HuH-7.5 (cell line): ENCODE measurements around the gene ZSWIM5.
"Not testable (repeated sequence)": the region's sequence is repeated elsewhere in the genome, so short reads cannot be mapped to it uniquely, and the experiment has no call there.

ENCODE experiments used
- DNase-seq: peaks from one replicate; pipeline ENCODE4 v3.0.0; 2011; ENCODE audit warnings: low spot score

ZSWIM5 gene

GRCh38 chr1:45084562-45084961 is 121.8 kb downstream of the ZSWIM5 start:
- no peak for DNase-seq

GRCh38 chr1:45079533-45079932 is 126.9 kb downstream of the ZSWIM5 start:
- DNase-seq: no peak

GRCh38 chr1:45076959-45077358 is 129.4 kb downstream of the ZSWIM5 start:
- not testable (repeated sequence) for DNase-seq

GRCh38 chr1:45071567-45071966 is 134.8 kb downstream of the ZSWIM5 start:
- no peak for DNase-seq

- no peak for DNase-seq
Observed at GRCh38 chr1:45067806-45068205, 138.6 kb downstream of the ZSWIM5 start.

- DNase-seq: no peak
Observed at GRCh38 chr1:45065083-45065482, 141.3 kb downstream of the ZSWIM5 start.

- DNase-seq: not testable (repeated sequence)
Observed at GRCh38 chr1:45062463-45062862, 143.9 kb downstream of the ZSWIM5 start.

- DNase-seq: no peak
Observed at GRCh38 chr1:45059829-45060228, 146.6 kb downstream of the ZSWIM5 start.

- no peak for DNase-seq
Observed at GRCh38 chr1:45057542-45057941, 148.9 kb downstream of the ZSWIM5 start.

GRCh38 chr1:45051005-45051772 is 155.2 kb downstream of the ZSWIM5 start:
- DNase-seq: no peak

GRCh38 chr1:45047032-45047431 is 159.4 kb downstream of the ZSWIM5 start:
- no peak for DNase-seq

- no peak for DNase-seq
Observed at GRCh38 chr1:45044916-45045315, 161.5 kb downstream of the ZSWIM5 start.

- no peak for DNase-seq
Observed at GRCh38 chr1:45043094-45043493, 163.3 kb downstream of the ZSWIM5 start.

GRCh38 chr1:45040297-45040696 is 166.1 kb downstream of the ZSWIM5 start:
- DNase-seq: no peak

GRCh38 chr1:45038661-45039364 is 167.6 kb downstream of the ZSWIM5 start:
- no peak for DNase-seq

- no peak for DNase-seq
Observed at GRCh38 chr1:45038240-45038639, 168.2 kb downstream of the ZSWIM5 start.

- no peak for DNase-seq
Observed at GRCh38 chr1:45037456-45037855, 168.9 kb downstream of the ZSWIM5 start.

GRCh38 chr1:45035631-45036301 is 170.6 kb downstream of the ZSWIM5 start:
- DNase-seq: no peak

- no peak for DNase-seq
Observed at GRCh38 chr1:45033356-45033755, 173.0 kb downstream of the ZSWIM5 start.

- no peak for DNase-seq
Observed at GRCh38 chr1:45032837-45033236, 173.6 kb downstream of the ZSWIM5 start.

- DNase-seq: no peak
Observed at GRCh38 chr1:45026446-45026845, 180.0 kb downstream of the ZSWIM5 start.

GRCh38 chr1:45023663-45024062 is 182.7 kb downstream of the ZSWIM5 start:
- DNase-seq: no peak
